HUES64 (cell line): Measurements from ENCODE around the gene AKR1D1. TPM values are rescaled to one million over a fixed set of nuclear protein-coding genes. Genes with fewer than 3 reads are reported as not detected.
"Not testable (repeated sequence)": the region's sequence is repeated elsewhere in the genome, so short reads cannot be mapped to it uniquely, and the experiment has no call there.

Experiments
- H3K27ac ChIP-seq: 2 replicates; pipeline ENCODE4 v1.7.0; 2013; ENCODE audit warnings: low read depth, low read length, inconsistent platforms
- H3K27me3 ChIP-seq: 2 replicates; pipeline ENCODE4 v1.6.1; 2013; ENCODE audit warnings: mild to moderate bottlenecking, low read length; ENCODE audit not compliant: insufficient read depth
- H3K36me3 ChIP-seq: 2 replicates; pipeline ENCODE4 v1.6.1; 2013; ENCODE audit warnings: mild to moderate bottlenecking, low read length; ENCODE audit not compliant: insufficient read depth
- H3K4me1 ChIP-seq: 2 replicates; pipeline ENCODE4 v1.6.1; 2013; ENCODE audit warnings: mild to moderate bottlenecking, low read length, moderate library complexity; ENCODE audit not compliant: insufficient read depth
- H3K4me3 ChIP-seq: 2 replicates; pipeline ENCODE4 v1.5.1; 2013; ENCODE audit warnings: mild to moderate bottlenecking, low read length, moderate library complexity
- H3K9ac ChIP-seq: 2 replicates; pipeline ENCODE4 v1.6.1; 2013; ENCODE audit warnings: mild to moderate bottlenecking, low read depth, low read length
- H3K9me3 ChIP-seq: 2 replicates; pipeline ENCODE4 v1.6.1; 2013; ENCODE audit warnings: low read depth, low read length; ENCODE audit not compliant: insufficient read depth
- WGBS: fragments of 150-250, 120-280 bp; methylation state at CpG from one replicate; pipeline ENCODE4 v1.1.7; 2013; ENCODE audit warnings: missing lambda C conversion rate; 5-methylcytosine and 5-hydroxymethylcytosine counted together
- polyA plus RNA-seq, 2 experiments: library from polyadenylated mRNA; stranded (reverse); fragments of 50-300 nt; gene quantifications; one replicate each; pipeline ENCODE4 v1.2.3, GENCODE V29; 2013

AKR1D1 gene, protein sequence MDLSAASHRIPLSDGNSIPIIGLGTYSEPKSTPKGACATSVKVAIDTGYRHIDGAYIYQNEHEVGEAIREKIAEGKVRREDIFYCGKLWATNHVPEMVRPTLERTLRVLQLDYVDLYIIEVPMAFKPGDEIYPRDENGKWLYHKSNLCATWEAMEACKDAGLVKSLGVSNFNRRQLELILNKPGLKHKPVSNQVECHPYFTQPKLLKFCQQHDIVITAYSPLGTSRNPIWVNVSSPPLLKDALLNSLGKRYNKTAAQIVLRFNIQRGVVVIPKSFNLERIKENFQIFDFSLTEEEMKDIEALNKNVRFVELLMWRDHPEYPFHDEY
- polyA plus RNA-seq (2013, experiment 1 of 2), result 0.35 TPM
- 0.25 TPM for polyA plus RNA-seq (2013, experiment 2 of 2)

DNA sequence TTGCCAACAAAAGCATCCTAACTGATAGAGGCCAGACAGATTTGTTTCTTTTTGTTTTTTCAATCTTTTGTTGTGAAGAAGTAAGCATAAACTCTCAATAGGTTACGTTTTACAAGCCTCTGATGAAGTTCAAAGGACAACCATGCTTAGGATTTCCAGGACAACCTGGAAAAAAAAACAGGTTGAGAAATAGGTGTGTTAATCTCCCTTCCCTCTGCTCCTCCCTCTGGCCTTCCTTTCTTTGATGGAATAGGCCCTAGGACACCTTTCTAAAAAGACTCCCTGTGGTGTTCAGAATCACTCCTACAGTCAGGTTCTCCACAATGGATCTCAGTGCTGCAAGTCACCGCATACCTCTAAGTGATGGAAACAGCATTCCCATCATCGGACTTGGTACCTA lies at the start of gene AKR1D1:
Gene AKR1D1 (plus strand): TSS at position 264 of the 400 bp plus-strand sequence. CDS start 60 bp downstream, at position 324.
- Histone ChIP-seq H3K27me3 (no peaks in the 10 kb centered on the region), H3K4me1 (peaks cover 19% of the 10 kb centered on the region), H3K9ac (no peak within 1 kb of the TSS), H3K4me3 (no peak within 1 kb of the TSS), H3K27ac (no peak within 1 kb of the TSS), H3K36me3 (no peaks in the 10 kb centered on the region), H3K9me3 (peaks cover 12% of the 10 kb centered on the region)
- WGBS, result 93% methylated on average over 3 of the region's 3 CpGs

DNA sequence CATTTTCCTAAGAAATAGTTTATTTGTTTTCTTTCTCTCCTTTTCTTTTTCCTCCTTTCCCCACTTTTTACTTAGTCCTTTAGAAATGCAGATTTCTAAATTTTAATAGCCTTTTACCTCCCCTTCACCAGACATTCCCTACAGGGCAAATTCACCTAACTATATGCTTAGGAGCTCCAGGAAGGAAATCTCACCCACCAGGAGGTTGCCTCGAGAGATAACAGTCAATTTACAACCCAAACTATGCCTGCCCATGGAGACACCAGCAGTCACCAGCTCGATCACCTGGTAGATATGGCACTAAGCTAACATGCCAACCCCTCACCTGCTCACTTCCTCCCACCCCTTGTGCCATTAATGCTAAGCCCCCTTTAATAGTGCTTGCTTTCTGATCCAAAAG lies 49.2 kb upstream of the AKR1D1 start:
- Histone ChIP-seq H3K4me3 (no peak overlapping the region), H3K36me3 (no peaks in the 10 kb centered on the region), H3K9me3 (peaks cover 32% of the 10 kb centered on the region), H3K4me1 (peaks cover 6% of the 10 kb centered on the region; the same call in 1 of the 2 replicates), H3K27me3 (no peaks in the 10 kb centered on the region), H3K9ac (no peak overlapping the region), H3K27ac (no peak overlapping the region)
- WGBS, result 34% methylated on average over 2 of the region's 2 CpGs

DNA sequence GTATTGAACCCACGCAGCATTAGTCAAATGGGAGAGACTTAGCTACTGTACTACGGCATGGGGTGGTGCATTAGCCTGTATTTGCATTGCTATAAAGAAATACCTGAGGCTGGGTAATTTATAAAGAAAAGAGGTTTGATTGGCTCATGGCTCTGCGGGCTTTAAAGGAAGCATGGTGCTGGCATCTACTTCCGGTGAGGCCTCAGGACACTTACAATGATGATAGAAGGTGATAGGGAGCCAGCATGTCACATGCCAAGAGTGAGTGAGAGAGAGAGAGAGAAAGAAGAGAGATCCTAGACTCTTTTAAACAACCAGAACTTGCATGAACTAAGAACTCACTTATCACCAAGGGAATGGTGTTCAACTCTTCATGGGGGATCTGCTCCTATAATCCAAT lies 47.1 kb upstream of the AKR1D1 start:
- H3K36me3 ChIP-seq, result no peaks in the 10 kb centered on the region
- no peak overlapping the region for H3K4me3 ChIP-seq
- peaks cover 14% of the 10 kb centered on the region for H3K4me1 ChIP-seq
- WGBS, result 94% methylated on average over 4 of the region's 4 CpGs
- H3K9me3 ChIP-seq, result peaks cover 24% of the 10 kb centered on the region
- H3K9ac ChIP-seq, result no peak overlapping the region
- no peak overlapping the region for H3K27ac ChIP-seq
- H3K27me3 ChIP-seq, result no peaks in the 10 kb centered on the region

DNA sequence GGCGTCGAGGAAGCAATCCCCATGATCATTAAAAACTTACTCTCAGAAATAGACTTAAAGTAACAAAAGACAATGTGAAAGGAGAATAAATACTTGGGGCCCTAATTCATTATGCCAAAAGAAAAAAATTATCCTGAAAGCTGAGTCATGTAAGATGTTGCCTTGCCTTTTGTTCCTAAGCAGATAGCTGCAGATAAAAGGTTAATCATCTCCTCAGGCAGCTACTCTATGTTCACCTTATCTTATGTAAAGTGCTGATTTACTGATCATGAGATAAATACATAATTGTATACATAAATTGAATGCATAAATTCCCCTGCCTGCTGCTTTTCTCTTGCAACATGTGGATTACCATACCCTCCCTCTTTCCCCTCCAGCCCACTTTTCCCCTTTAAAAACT lies 46.3 kb upstream of the AKR1D1 start:
- Histone ChIP-seq H3K9ac (no peak overlapping the region), H3K9me3 (peaks cover 24% of the 10 kb centered on the region), H3K4me3 (no peak overlapping the region), H3K27me3 (no peaks in the 10 kb centered on the region), H3K36me3 (no peaks in the 10 kb centered on the region), H3K27ac (no peak overlapping the region), H3K4me1 (peaks cover 14% of the 10 kb centered on the region)
- no CpG with 5 or more reads among the region's 2 CpGs for whole genome bisulfite sequencing

DNA sequence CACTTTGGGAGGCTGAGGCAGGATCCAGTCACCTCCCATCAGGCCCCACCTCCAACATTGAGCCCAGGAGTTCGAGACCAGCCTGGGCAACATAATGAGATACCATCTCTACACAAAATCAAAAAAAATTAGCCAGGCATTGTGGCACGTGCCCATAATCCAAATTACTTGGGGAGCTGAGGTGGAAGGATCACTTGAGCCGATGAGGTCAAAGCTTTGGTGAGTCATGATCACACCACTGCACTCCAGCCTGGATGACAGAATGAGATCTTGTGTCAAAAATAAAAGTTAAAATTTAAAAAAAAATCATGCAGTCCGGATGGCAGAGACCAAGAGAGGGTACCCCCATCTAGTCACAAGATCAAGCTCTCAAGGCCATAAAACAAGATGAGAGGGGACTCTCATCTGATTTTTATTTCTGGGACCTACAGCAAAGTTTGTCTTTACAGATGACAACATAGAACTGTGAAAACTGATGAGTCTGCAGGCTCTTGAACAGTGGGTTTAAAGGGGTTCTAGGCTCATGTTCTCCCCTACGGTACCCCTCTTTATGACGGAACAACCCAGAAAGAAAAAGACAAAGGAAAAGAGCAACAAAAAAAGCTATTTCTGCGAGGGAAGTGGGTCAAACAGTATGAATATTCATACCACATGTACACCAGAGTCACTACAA lies 45.4 kb upstream of the AKR1D1 start:
- Histone ChIP-seq H3K4me3 (no peak overlapping the region), H3K9me3 (peaks cover 24% of the 10 kb centered on the region), H3K27me3 (no peaks in the 10 kb centered on the region), H3K9ac (no peak overlapping the region), H3K36me3 (no peaks in the 10 kb centered on the region), H3K4me1 (peaks cover 14% of the 10 kb centered on the region), H3K27ac (no peak overlapping the region)
- WGBS, result 94% methylated on average over 7 of the region's 7 CpGs

DNA sequence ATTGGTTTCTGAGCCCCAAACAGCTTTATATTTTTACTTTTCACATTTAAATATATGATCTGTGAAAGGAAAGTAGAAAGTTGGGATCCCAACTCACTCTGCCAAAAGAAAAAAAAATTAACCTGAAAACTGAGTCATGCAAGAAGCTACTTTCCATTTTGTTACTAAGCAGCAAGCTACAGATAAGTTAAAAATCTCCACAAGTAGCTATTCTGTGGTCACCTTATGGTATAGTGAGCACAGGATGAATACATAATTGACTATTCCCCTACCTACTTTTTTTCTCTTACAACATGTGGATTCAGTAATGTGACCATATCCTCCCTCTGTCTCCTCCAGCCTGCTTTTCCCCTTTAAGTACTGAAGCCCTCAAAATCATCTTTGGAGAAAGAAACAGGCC lies 44.1 kb upstream of the AKR1D1 start:
- Histone ChIP-seq H3K27me3 (no peaks in the 10 kb centered on the region), H3K27ac (no peak overlapping the region), H3K4me3 (no peak overlapping the region), H3K9me3 (peaks cover 32% of the 10 kb centered on the region), H3K9ac (no peak overlapping the region), H3K36me3 (no peaks in the 10 kb centered on the region), H3K4me1 (peaks cover 14% of the 10 kb centered on the region)

DNA sequence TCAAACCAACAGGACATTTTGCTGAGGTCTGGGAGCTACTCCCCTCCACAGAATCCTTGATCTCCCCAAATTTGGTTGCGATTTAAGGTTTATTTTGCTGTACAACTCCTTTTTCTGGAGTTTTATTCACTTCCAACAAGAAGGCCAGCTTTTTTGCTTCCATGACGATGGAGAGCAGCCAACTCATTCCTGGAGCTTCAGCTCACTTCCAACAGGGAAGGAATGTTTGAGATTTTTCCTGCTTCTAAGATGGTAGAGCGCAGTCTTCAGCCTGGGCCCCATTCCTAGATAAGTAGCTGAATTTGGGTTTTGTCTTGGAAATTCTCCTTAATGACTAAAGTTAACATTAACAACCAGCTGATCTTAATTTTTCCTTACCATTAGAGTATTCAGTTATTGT lies 43.5 kb upstream of the AKR1D1 start:
- no peak overlapping the region for H3K4me3 ChIP-seq
- peaks cover 36% of the 10 kb centered on the region for H3K9me3 ChIP-seq
- H3K27me3 ChIP-seq, result no peaks in the 10 kb centered on the region
- WGBS, result 92% methylated on average over 3 of the region's 3 CpGs
- H3K36me3 ChIP-seq, result no peaks in the 10 kb centered on the region
- no peak overlapping the region for H3K27ac ChIP-seq
- peaks cover 14% of the 10 kb centered on the region for H3K4me1 ChIP-seq
- no peak overlapping the region for H3K9ac ChIP-seq

DNA sequence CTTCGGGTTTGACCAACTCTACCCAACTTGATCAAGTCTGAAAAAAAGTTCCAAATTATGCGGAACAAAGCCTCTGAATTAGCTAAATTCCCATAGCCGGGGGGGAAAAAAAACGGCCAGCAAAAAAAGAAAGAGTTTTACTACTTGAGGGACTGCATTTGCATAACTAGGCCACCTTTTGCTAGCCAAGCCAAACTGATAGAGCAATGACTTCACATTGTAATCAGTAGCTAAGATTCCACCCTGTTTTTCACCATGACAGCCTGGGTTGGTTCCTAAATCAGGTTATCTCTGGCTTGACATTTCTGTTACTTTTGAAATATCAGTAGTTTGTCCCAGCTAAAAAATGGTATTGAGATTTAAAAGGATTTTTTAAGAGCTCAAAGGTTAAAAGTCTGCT lies 43.0 kb upstream of the AKR1D1 start:
- H3K4me3 ChIP-seq, result no peak overlapping the region
- H3K27ac ChIP-seq, result no peak overlapping the region
- H3K36me3 ChIP-seq, result no peaks in the 10 kb centered on the region
- WGBS, result 73% methylated on average over 4 of the region's 4 CpGs
- no peak overlapping the region for H3K9ac ChIP-seq
- H3K27me3 ChIP-seq, result no peaks in the 10 kb centered on the region
- peaks cover 39% of the 10 kb centered on the region for H3K9me3 ChIP-seq
- peaks cover 14% of the 10 kb centered on the region for H3K4me1 ChIP-seq

DNA sequence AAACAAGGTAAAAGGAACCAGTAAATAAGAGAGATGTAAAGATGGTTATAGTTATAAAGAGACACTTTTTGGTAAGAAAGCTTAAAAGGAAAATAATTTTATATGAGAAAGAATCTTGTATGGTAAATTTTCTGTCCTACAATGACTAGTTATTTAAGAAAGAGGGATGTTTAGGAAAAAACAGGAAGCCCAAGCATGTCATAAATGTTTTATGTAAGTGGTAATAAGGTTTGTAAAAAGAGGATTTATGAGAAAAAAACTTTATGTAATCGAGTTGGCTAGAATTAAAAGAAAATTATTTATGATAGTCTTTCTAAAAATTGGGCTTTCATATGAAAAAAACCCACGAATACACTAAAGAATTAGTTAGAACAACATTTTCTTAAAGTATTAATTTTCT lies 40.1 kb upstream of the AKR1D1 start:
- no peak overlapping the region for H3K4me3 ChIP-seq
- WGBS, result 91% methylated on average over 1 of the region's 2 CpGs
- no peak overlapping the region for H3K9ac ChIP-seq
- H3K4me1 ChIP-seq, result peaks cover 8% of the 10 kb centered on the region
- no peaks in the 10 kb centered on the region for H3K36me3 ChIP-seq
- no peak overlapping the region for H3K27ac ChIP-seq
- peaks cover 42% of the 10 kb centered on the region for H3K9me3 ChIP-seq
- no peaks in the 10 kb centered on the region for H3K27me3 ChIP-seq

DNA sequence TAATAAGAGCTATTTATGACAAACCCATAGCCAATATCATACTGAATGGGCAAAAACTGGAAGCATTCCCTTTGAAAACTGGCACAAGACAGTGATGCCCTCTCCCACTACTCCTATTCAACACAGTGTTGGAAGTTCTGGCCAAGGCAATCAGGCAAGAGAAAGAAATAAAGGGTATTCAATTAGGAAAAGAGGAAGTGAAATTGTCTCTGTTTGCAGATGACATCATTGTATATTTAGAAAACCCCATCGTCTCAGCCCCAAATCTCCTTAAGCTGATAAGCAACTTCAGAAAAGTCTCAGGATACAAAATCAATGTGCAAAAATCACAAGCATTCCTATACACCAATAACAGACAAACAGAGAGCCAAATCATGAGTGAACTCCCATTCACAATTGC lies 36.2 kb upstream of the AKR1D1 start:
- H3K36me3 ChIP-seq, H3K4me1 ChIP-seq, H3K9ac ChIP-seq, H3K27ac ChIP-seq, H3K4me3 ChIP-seq, H3K27me3 ChIP-seq: not testable (repeated sequence)
- peaks cover 29% of the 10 kb centered on the region for H3K9me3 ChIP-seq
- 91% methylated on average over 1 of the region's 1 CpG for WGBS

DNA sequence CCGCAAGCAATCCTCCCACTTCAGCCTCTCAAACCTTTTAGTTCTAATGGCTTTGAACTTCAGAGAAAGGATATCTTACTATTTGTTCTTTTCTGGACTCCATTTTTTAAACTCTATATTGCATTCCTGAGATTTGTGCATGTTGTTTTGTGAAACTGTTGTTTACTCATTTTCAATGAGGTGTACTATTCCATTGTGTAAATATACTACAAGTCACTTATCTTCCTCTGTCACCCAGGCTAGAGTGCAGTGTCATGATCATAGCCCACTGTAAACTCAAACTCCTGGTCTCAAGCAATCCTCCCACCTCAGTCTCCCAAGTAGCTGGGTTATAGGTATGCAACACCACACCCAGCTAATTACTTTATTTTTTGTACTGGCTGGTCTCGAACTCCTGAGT lies 31.4 kb upstream of the AKR1D1 start:
- Histone ChIP-seq H3K9me3 (no peaks in the 10 kb centered on the region), H3K27me3 (no peaks in the 10 kb centered on the region), H3K4me3 (no peak overlapping the region), H3K9ac (no peak overlapping the region), H3K27ac (no peak overlapping the region), H3K36me3 (no peaks in the 10 kb centered on the region), H3K4me1 (no peaks in the 10 kb centered on the region)
- WGBS, result 98% methylated on average over 2 of the region's 2 CpGs
